Measurements from ENCODE around the gene MYDGF. TPM values are rescaled to one million over a fixed set of nuclear protein-coding genes. Genes with fewer than 3 reads are reported as not detected.
A peak's percentile ranks its signal among the peaks of the same experiment; 100 is the strongest.

MYDGF gene
- total and polyA plus RNA-seq, 2 of the 13 experiments (the other 11 are each of a cell fraction or from before 2014, with no cell fraction given) = 116 to 198 TPM

GRCh38 chr19:4675346-4675745 lies 5.2 kb upstream of the MYDGF start:
- WGBS (ENCODE audit: low lambda C conversion rate) = 92% methylated on average over 11 of the region's 16 CpGs
- ATAC-seq = no peak

GRCh38 chr19:4673726-4674125 lies 3.6 kb upstream of the MYDGF start:
- POLR2A ChIA-PET = no interaction called here
- ATAC-seq (no peak), DNase-seq (ENCODE audit: low spot score) (no peak), FAIRE-seq (no peak)
- Histone ChIP-seq H3K4me2 (ENCODE audit: low read depth, low read length) (no peak overlapping the region), H2AFZ (ENCODE audit: low read length) (no peak overlapping the region), H3K27ac (ENCODE audit: extremely low read length, insufficient read depth, low read length) (no peak overlapping the region), H3K79me2 (ENCODE audit: insufficient read depth, low read length) (peaks cover 10% of the 10 kb centered on the region), H3K9me3 (ENCODE audit: low read length) (no peaks in the 10 kb centered on the region), H4K20me1 (ENCODE audit: insufficient read depth, low read length) (no peaks in the 10 kb centered on the region), H3K4me1 (ENCODE audit: insufficient read depth, low read length) (peaks cover 19% of the 10 kb centered on the region), H3K9ac (ENCODE audit: insufficient read depth, low read depth, low read length) (no peak overlapping the region), H3K27me3 (ENCODE audit: control insufficient read depth in 1 of 2, insufficient read depth in 2 of 2, low read length in 2 of 2) (no peaks in the 10 kb centered on the region; a peak in 1 of 5 replicates), H3K36me3 (replicated peaks in 1 of 2; ENCODE audit: control insufficient read depth in 1 of 2, insufficient read depth in 2 of 2, low read length in 2 of 2) (peaks cover 0 to 5% of the 10 kb centered on the region in 2 experiments; a peak in 3 of 5 replicates), H3K4me3 (replicated peaks in 1 of 3; ENCODE audit: insufficient read depth in 1 of 3, low read depth in 2 of 3, low read length in 3 of 3) (no peak overlapping the region)
- CTCF ChIA-PET (ENCODE audit: low intra/inter-chr PET ratio, low total read pairs) = no interaction called here
- in situ Hi-C loops (cut with HindIII; ENCODE audit: extremely low pct_ligation_motif_present, low pct_unique_long_range_greater_than_20kb) = no loop called here
- no peak for TF ChIP-seq ZNF883 (CRISPR knock-in tag; IDR thresholded peaks at IDR 0.05; ENCODE audit: not compliant biosample characterization)
- no peak for TF ChIP-seq FOSL2 (CRISPR knock-in tag; IDR thresholded peaks at IDR 0.05)
- peak; percentile 71 for TF ChIP-seq ZNF121 (CRISPR knock-in tag; IDR thresholded peaks at IDR 0.05)
- no peak for TF ChIP-seq GTF2F1 (IDR thresholded peaks at IDR 0.05; ENCODE audit: low read length)
- no peak for TF ChIP-seq ZNF557 (CRISPR knock-in tag; IDR thresholded peaks at IDR 0.05)
- TF ChIP-seq PHB2 (IDR thresholded peaks at IDR 0.05; ENCODE audit: partially characterized antibody) = no peak
- TF ChIP-seq DNMT1 (CRISPR knock-in tag; IDR thresholded peaks at IDR 0.05) = no peak
- TF ChIP-seq ZNF468 (CRISPR knock-in tag; IDR thresholded peaks at IDR 0.05) = no peak
- no peak for TF ChIP-seq NFE2L2 (IDR thresholded peaks at IDR 0.05; ENCODE audit: low read length)
- TF ChIP-seq POLR2G (IDR thresholded peaks at IDR 0.05; ENCODE audit: low read depth, low read length) = 0 out of 2 replicates have a peak, but pooled peaks have one; percentile 21
- WGBS (ENCODE audit: low lambda C conversion rate) = 92% methylated on average over 4 of the region's 4 CpGs
- intact Hi-C loops (cut with micrococcal nuclease; ENCODE audit: unreplicated experiment) = loop anchor here (5.0 kb wide), 1 partner anchor 49 kb away; the partner anchor contains the start of gene DPP9
- no TSS peak for BruUV-seq (replicated peaks)

More at GRCh38 chr19:4675346-4675745, 5.2 kb upstream of the MYDGF start:
- DNase-seq (ENCODE audit: low spot score) = no peak
- H3K4me1 ChIP-seq (ENCODE audit: insufficient read depth, low read length) = peaks cover 13% of the 10 kb centered on the region
- H3K4me3 ChIP-seq (replicated peaks in 1 of 3; ENCODE audit: insufficient read depth in 1 of 3, low read depth in 2 of 3, low read length in 3 of 3) = no peak overlapping the region
- no peak overlapping the region for H3K9ac ChIP-seq (ENCODE audit: insufficient read depth, low read depth, low read length)
- no peak for TF ChIP-seq ZNF296 (CRISPR knock-in tag; conservative IDR thresholded peaks at IDR 0.05)
- TF ChIP-seq ZNF180 (CRISPR knock-in tag; IDR thresholded peaks at IDR 0.05; ENCODE audit: borderline replicate concordance, low read depth) = no peak
- no peak for TF ChIP-seq AKAP8 (CRISPR knock-in tag; IDR thresholded peaks at IDR 0.05)
- H3K79me2 ChIP-seq (ENCODE audit: insufficient read depth, low read length) = no peaks in the 10 kb centered on the region
- no peak overlapping the region for H3K27ac ChIP-seq (ENCODE audit: extremely low read length, insufficient read depth, low read length)
- intact Hi-C loops (cut with micrococcal nuclease; ENCODE audit: unreplicated experiment) (no loop called here), in situ Hi-C loops (cut with HindIII; ENCODE audit: extremely low pct_ligation_motif_present, low pct_unique_long_range_greater_than_20kb) (no loop called here)
- no peaks in the 10 kb centered on the region for H3K27me3 ChIP-seq (ENCODE audit: control insufficient read depth in 1 of 2, insufficient read depth in 2 of 2, low read length in 2 of 2)
- no peak for FAIRE-seq
- H3K36me3 ChIP-seq (replicated peaks in 1 of 2; ENCODE audit: control insufficient read depth in 1 of 2, insufficient read depth in 2 of 2, low read length in 2 of 2) = peaks cover 0 to 4% of the 10 kb centered on the region in 2 experiments; a peak in 2 of 5 replicates
- no peak overlapping the region for H3K4me2 ChIP-seq (ENCODE audit: low read depth, low read length)
- CTCF ChIA-PET (ENCODE audit: low intra/inter-chr PET ratio, low total read pairs) = no interaction called here
- BruUV-seq (replicated peaks) = TSS peak; percentile 88
- POLR2A ChIA-PET = no interaction called here
- no peaks in the 10 kb centered on the region for H3K9me3 ChIP-seq (ENCODE audit: low read length)
- no peak overlapping the region for H2AFZ ChIP-seq (ENCODE audit: low read length)
- no peaks in the 10 kb centered on the region for H4K20me1 ChIP-seq (ENCODE audit: insufficient read depth, low read length)

All from HepG2 (cell line).